NCI-H2107 treated with DMSO at 0.1 percent for 48 hours (cell line): Measurements from ENCODE around the gene SYNPR.

Source experiments
- DNase-seq: peaks from one replicate; lab custom pipeline; 2025; ENCODE audit not compliant: unreplicated experiment; lab: John Stamatoyannopoulos, UW

Gene SYNPR

GRCh38 chr3:63370094-63370493, 92.0 kb downstream of the SYNPR start:
- no peak for DNase-seq

DNA sequence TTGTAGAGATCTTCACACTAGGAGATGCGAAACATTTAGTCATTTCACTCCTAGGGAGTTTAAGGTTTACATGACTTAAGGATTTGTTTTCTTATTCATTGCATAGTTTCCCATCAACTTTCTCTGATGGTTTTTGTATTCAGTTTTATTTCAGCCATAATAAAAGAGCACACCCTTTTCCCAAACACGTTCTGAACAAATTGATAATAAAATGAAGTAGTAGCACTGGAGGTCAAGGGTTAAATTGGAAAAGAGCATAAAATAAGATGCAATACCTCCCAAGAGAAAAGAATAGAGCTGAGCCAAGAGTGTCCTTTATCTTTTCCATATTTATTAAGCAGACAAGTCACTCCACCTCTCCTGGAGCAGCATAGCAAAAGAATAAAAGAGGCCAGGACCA, 104.9 kb downstream of the SYNPR start:
- no peak for DNase-seq

DNA sequence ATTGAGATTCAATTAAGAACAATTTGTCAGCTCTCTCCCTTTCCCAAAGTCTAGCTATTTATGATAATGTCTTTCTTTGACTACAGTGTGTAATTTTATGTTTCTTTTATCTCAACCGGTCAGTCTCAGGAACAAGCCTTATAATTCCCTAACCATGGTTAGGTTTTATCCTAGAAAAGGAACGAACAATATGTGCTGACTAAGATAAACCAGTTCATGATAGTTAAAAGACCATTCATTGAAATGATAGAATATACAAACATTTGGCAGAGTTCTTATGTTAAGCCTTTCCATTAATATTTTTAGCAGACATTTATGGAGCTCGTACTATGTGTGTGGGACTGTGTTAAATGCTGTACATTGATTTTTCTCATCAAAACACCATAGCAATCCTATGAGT, 106.3 kb downstream of the SYNPR start:
- no peak for DNase-seq

- DNase-seq = no peak
Observed at GRCh38 chr3:63385629-63386028, 107.5 kb downstream of the SYNPR start.

DNA sequence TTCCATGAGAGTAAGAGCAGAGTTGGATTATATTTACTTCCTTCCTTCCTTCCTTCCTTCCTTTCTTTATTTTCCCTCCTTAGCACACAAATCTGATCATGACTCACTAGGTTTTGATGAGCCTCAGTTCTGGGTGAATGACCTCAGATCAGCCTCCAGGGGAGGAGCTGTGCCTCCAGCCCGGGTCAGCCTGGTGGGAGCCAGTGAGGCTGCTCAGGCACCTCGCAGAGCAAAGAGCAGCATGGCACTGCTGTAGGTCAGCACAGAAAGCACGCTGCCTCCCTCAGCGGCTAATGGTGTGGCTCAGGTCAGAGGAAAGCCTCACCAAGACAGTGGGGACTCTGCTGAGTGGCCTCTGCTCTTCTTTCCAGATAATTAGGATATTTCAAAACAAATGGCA, 108.5 kb downstream of the SYNPR start:
- DNase-seq = no peak

GRCh38 chr3:63387568-63387967, 109.5 kb downstream of the SYNPR start:
- DNase-seq = no peak

- no peak for DNase-seq
Observed at GRCh38 chr3:63390710-63391230, 112.7 kb downstream of the SYNPR start.

GRCh38 chr3:63395960-63396359, 117.9 kb downstream of the SYNPR start:
- no peak for DNase-seq

- no peak for DNase-seq
Observed at GRCh38 chr3:63400246-63400860, 122.2 kb downstream of the SYNPR start.

GRCh38 chr3:63405882-63406281, 127.8 kb downstream of the SYNPR start:
- no peak for DNase-seq

GRCh38 chr3:63413523-63413922, 135.4 kb downstream of the SYNPR start:
- no peak for DNase-seq

DNA sequence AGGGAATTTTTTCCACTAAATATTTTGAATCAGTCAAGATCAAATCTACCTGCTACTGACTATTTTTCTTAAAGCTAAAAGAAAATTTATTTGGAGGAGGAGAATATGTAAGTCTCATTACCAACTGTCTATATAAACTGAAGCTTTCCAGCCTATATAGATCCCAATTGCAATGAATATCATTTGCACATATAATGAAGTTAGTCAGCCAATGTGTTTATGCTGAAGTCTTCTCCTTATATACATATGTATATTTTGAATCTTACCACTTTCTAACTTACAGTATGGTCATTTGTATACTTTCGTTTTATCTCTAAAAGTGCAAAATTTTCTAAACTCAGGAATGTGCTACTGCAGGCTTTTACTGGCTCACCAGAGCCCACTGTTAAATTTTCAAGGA, 136.5 kb downstream of the SYNPR start:
- no peak for DNase-seq

GRCh38 chr3:63429905-63430304, 151.8 kb downstream of the SYNPR start:
- no peak for DNase-seq

- DNase-seq = no peak
Observed at GRCh38 chr3:63430875-63431274, 152.8 kb downstream of the SYNPR start.

DNA sequence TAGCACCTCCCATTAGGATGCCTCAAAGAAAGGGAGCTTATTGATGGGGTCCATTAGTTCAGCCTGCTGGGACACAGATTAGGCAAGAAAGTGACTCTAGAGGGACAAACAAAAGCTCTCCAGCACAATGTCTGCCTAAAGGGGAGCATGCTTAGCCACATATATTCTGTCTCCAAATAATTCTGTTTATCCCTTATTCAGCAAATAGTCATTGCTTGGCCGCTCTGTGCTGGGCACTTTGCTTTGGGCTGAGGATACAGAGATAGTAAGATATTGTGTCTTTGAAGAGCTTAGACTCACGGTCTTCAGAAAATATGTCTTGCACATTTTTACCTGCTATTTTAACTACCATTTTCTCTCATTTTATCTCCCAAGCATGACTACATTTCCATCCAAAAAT, 159.8 kb downstream of the SYNPR start:
- DNase-seq = no peak

- DNase-seq = no peak
Observed at GRCh38 chr3:63438826-63439371, 160.8 kb downstream of the SYNPR start.

- DNase-seq = no peak
Observed at GRCh38 chr3:63441262-63441661, 163.2 kb downstream of the SYNPR start.

DNA sequence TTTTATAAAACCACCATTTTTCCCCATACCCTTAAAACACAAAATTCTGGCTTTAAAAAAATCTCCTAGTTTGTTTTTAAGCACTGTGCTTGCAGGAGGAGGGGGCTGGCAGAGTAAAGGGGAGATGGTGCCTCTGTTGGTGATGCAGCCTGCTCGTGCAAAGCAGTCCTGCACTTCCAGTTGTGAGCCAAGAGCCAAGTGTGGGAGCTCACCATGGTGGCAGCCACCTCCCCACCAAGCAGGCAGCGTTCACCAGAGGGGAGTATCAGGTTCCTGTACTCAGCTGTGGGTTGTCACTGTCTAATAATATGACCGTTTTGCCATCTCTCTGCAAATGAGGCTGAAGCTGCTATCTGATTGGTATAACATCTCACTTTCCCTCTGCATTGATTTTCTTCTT, 164.8 kb downstream of the SYNPR start:
- no peak for DNase-seq

DNA sequence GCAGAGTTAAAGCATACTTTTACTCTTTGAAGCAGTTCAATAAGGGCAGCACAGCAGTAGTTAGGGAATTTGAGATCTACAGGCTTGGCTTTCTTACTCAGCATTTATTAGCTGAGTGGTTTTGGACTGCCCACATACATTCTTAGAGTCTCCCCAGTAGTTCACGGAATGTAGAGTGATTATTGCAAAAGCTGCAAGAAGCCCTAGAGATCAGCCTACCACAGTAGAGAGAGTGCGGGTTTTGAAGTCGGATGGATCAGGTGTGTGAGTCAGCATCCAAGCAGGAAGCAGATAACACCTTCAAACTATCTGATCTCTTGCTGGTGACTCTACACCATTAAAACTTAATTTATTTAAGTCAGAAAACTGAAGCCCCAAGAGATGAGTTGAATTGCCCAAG, 171.9 kb downstream of the SYNPR start:
- DNase-seq = no peak

GRCh38 chr3:63450634-63451363, 172.7 kb downstream of the SYNPR start:
- no peak for DNase-seq

- no peak for DNase-seq
Observed at GRCh38 chr3:63456901-63457300, 178.8 kb downstream of the SYNPR start.

DNA sequence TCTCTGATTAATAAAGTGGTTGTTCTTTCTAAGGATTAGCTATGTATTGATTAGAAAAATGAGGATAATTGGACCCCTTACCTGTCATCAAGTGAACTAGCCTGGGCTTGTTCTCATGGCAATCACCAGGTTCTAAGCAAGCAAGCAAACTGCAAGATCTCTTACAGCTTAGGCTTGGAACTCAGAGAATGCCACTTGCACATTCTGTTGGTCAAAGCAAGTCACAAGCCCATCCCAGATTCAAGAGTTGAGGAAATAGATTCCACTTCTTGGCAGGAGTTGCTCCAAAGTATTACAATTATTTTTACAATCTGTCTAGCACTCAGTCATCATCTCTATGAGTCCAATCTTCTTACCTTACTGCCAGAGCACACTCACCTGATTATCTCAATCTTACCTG, 180.3 kb downstream of the SYNPR start:
- no peak for DNase-seq
